Heart left ventricle (tissue), 13 donors: Measurements from ENCODE around the gene TRHDE.

ENCODE experiments used
- POLR2A ChIP-seq, 2 donors: fragments of 450-650 bp; IDR thresholded peaks; one replicate each; pipeline ENCODE4 v1.6.1; 2017; ENCODE audit warnings: antibody characterized with exemption in 2 of 2, mild to moderate bottlenecking in 2 of 2, moderate library complexity in 2 of 2
- TF ChIP-seq, protein P1 (sequence below), 12 donors: fragments of 200-600 bp; sonication (generic) in 4 of 12; IDR thresholded peaks; one replicate each; pipeline versions ENCODE4 v1.5.0 to v1.8.0; 2018 to 2022; ENCODE audit warnings: antibody characterized with exemption in 12 of 12, mild to moderate bottlenecking in 5 of 12
- donor health status: ischemic (EF 13 %, LVEDD 7.1; RV severe dilation, severe dysfunction).
- donor health status: DM: no; HTN: yes; CAD: no.
- donor health status: DM: no; HTN: no; CAD: no.
- donor health status: ischemic (EF 25% LVEDD 6.9; RV normal size, moderate dysfunction).
- donor health status: ischemic (EF 25% LVEDD 5.7; RV mildly dilated, moderate dysfunction).
- donor health status: ischemic (EF 35%, LVEDD 5.7; RV mildly dilated, moderate dysfunction).
- donor health status: nonischemic (EF 11% LVEDD 7.7; RV severe dilation, severe dysfunction).
- donor health status: DM: yes; HTN: yes; CAD: no.
- donor health status: PGD.
- donor health status: ischemic (EF 29% LVEDD 5.4; RV normal size, mild dysfunction).
- donor health status: nonischemic (EF 23%, LVEDD 6.1; RV moderate dilation, normal function).

GRCh38 chr12:72493407-72493806, 221.2 kb downstream of the TRHDE start:
- TF ChIP-seq, protein P1, sequence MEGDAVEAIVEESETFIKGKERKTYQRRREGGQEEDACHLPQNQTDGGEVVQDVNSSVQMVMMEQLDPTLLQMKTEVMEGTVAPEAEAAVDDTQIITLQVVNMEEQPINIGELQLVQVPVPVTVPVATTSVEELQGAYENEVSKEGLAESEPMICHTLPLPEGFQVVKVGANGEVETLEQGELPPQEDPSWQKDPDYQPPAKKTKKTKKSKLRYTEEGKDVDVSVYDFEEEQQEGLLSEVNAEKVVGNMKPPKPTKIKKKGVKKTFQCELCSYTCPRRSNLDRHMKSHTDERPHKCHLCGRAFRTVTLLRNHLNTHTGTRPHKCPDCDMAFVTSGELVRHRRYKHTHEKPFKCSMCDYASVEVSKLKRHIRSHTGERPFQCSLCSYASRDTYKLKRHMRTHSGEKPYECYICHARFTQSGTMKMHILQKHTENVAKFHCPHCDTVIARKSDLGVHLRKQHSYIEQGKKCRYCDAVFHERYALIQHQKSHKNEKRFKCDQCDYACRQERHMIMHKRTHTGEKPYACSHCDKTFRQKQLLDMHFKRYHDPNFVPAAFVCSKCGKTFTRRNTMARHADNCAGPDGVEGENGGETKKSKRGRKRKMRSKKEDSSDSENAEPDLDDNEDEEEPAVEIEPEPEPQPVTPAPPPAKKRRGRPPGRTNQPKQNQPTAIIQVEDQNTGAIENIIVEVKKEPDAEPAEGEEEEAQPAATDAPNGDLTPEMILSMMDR (IDR thresholded peaks at IDR 0.05): no peak
- TF ChIP-seq POLR2A (IDR thresholded peaks at IDR 0.05): no peak
